Right kidney (tissue), 9 donors: ENCODE measurements around the gene PRIMA1.
"Not testable (repeated sequence)": the region's sequence is repeated elsewhere in the genome, so short reads cannot be mapped to it uniquely, and the experiment has no call there.

Experiments used
- DNase-seq: peaks from one replicate; pipeline ENCODE4 v3.0.0-alpha.2; 2016
- long read RNA-seq, 8 donors: transcript quantifications; one replicate each; lab custom pipeline, GENCODE V29; 2026

The PRIMA1 gene
- long read RNA-seq, donor 1, partial matches to known transcripts, result 0 of 1 reads
- long read RNA-seq, donor 1, other reads (novel, unspliced or antisense), result 0 of 1 reads
- long read RNA-seq, donor 2, result 0 reads
- long read RNA-seq, donor 3, result 0 reads
- long read RNA-seq, donor 4, result 0 reads
- long read RNA-seq, donor 5, result 0 reads
- long read RNA-seq, donor 6, partial matches to known transcripts, result 0 of 1 reads
- long read RNA-seq, donor 6, other reads (novel, unspliced or antisense), result 0 of 1 reads
- long read RNA-seq, donor 7, result 0 reads
- long read RNA-seq, donor 8, result 0 reads

- DNase-seq, result peak; percentile 72
Measured at GRCh38 chr14:93788293-93788542, at the start of gene PRIMA1. Gene PRIMA1 (minus strand): TSS chr14:93788485. CDS start chr14:93787718, 767 bp downstream.

GRCh38 chr14:93834699-93835371 lies 46.5 kb upstream of the PRIMA1 start:
- DNase-seq, result no peak

- no peak for DNase-seq
Measured at GRCh38 chr14:93832665-93833064, 44.4 kb upstream of the PRIMA1 start.

GRCh38 chr14:93832081-93832480 lies 43.8 kb upstream of the PRIMA1 start:
- no peak for DNase-seq

GRCh38 chr14:93830753-93831461 lies 42.6 kb upstream of the PRIMA1 start:
- DNase-seq, result no peak

GRCh38 chr14:93829839-93830481 lies 41.7 kb upstream of the PRIMA1 start:
- no peak for DNase-seq

GRCh38 chr14:93825235-93825553 lies 36.9 kb upstream of the PRIMA1 start:
- no peak for DNase-seq

GRCh38 chr14:93824518-93825234 lies 36.4 kb upstream of the PRIMA1 start:
- no peak for DNase-seq

GRCh38 chr14:93824076-93824475 lies 35.8 kb upstream of the PRIMA1 start:
- DNase-seq, result no peak

- no peak for DNase-seq
Measured at GRCh38 chr14:93821051-93821450, 32.8 kb upstream of the PRIMA1 start.

GRCh38 chr14:93818857-93819256 lies 30.6 kb upstream of the PRIMA1 start:
- no peak for DNase-seq

DNA sequence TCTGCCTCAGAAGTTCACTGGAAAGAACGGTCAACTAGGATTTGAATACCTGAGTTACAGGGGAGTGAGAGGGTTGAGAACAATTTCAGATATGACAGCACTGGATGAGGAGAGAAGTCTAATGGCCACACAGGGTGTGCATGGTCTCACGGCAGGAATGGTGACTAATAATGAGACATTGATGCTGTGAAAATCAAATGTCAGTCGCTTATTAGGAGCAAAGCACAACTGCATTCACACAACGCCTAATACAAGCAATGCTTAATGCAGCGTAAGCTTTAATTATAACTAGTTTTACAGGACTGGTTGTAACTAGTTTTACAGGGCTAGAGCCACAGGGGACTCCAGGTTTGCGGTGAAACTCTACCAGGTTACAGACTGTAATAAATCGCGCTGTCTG lies 23.4 kb upstream of the PRIMA1 start:
- no peak for DNase-seq

GRCh38 chr14:93811020-93811419 lies 22.7 kb upstream of the PRIMA1 start:
- no peak for DNase-seq

DNA sequence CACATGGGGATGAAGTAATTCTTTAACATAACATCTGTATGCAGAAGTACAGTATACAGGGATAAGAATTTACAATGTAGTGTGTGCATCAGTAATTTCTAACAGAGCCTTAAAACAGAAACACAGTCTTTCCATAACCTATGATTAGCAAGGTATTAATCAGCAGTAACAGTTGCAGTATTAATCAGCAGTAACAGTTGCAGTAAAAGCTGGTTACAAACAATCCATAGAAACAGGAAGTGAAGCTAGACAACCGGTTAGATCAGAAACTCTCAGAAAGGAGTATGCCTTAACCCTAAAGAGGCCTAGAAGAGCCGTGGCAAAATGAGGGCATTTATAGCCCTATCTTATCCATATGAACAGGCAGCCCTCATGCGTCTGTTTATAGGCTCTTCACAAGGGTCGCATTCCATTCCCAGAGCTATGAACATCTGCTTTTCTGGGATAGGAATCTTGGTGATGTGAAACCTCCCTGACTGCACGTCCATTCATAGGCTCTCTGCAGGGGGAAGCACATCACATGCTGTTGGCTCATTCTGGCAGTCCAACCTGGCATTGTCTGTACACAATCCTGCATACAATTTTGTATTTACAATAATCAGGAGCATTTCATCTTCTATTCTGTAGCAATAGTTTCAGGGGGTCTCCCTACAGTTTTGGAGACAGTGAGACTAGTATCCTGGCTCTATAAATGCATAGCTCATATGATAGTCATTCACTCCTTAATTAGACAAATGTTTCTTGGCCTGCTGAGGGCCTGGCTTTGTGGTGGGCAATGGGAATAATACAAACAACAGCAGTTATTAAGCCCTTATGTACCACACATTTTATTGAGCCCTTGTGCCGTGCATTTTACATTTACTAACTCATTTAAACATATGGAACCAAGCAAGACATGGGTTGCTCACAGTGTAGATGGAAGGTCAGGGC lies 21.5 kb upstream of the PRIMA1 start:
- not testable (repeated sequence) for DNase-seq

GRCh38 chr14:93804654-93805053 lies 16.4 kb upstream of the PRIMA1 start:
- DNase-seq, result no peak

DNA sequence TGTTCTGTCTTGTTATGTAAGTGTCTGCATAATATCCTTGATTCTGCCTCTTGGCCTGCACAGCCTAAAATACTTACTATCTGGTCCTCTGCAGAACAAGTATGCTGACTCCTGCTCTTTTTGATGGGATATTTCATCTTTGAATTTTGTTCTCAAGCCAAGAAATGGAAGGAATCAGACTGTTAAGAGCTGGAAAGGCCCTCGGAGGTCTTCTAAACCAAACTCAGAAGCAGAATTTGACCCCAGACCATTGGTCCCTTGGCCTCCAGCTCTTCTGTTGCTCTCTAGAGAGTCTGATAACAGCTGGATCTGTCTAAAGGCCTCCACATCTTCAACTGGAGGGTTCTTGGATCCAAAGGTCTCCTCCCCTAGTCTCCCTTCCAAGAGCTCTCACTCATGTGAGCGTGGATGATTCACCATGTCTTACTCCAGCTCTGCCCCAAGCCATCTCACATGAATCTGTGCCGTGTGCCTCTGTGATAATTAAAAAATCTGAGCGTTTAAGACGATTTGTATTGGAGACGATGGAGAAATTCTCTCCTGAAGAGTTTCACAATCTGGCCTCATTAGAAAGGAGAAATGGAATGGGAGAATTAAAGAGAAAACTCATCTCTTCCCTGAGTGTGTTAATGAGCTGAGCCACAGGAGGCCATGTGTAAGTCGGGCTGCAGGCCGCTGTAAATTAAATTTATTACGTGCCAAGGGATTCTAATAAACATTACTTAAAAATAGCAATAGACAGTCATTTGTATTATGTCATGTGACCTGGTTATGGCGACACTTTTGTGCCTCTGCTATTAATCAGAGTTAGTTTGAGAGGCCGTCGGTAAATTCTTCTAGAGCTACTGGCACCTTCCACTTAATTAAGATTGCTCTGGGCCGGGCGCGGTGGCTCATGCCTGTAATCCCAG lies 15.4 kb upstream of the PRIMA1 start:
- DNase-seq, result no peak

DNA sequence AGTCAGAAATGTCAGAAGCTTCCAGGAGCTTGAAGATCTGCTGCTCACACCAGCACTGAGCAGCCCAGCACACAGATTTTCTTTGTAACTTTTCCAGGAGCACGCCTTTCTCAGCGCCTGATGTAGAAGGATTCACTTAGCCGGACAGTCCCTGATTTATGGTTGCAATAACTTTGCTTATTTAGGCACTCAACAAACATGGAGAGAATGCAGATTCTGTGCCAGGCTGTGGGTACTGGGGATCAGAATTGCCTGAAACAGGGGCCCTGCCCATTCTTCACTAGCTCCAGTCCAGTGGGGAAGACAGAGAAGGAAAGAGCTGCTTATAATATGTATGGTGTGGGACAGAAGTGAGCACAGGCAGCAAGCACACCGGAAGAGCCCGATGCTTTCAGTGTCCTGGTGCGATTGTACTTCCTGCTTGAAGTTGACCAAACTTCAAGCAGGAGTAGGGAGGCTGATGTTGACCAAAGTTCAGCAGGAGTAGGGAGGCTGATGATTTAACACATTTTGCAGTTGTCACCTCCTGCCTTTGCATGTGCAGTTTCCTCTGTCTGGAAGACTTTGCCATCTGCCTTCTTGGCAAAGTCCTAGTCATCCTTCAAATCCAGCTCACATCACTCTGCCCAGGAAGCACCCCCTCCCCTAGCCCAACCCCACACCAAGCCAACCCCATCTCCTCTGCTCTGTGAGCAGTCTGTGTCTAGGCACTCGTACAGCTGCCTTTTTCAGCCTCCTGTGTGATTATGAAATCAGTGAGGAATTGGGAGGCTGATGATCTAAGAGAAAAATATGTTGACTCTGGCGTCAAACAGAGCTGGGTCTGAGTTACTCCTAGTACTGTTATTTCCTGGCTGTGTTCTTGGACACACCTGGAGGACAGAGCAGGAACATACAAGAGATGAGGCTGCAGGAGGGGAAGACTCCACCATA lies 12.0 kb upstream of the PRIMA1 start:
- DNase-seq, result no peak

- no peak for DNase-seq
Measured at GRCh38 chr14:93799617-93799988, 11.3 kb upstream of the PRIMA1 start.

- no peak for DNase-seq
Measured at GRCh38 chr14:93797536-93797935, 9.3 kb upstream of the PRIMA1 start.
